HK-2 (cell line): ENCODE results near the gene TTC3.

ENCODE experiments used
- DNase-seq: peaks from one replicate; pipeline ENCODE4 v3.0.0-alpha.2; 2018; ENCODE audit not compliant: unreplicated experiment

The TTC3 gene

GRCh38 chr21:37153196-37153934 is 80.3 kb downstream of the TTC3 start:
- no peak for DNase-seq

DNA sequence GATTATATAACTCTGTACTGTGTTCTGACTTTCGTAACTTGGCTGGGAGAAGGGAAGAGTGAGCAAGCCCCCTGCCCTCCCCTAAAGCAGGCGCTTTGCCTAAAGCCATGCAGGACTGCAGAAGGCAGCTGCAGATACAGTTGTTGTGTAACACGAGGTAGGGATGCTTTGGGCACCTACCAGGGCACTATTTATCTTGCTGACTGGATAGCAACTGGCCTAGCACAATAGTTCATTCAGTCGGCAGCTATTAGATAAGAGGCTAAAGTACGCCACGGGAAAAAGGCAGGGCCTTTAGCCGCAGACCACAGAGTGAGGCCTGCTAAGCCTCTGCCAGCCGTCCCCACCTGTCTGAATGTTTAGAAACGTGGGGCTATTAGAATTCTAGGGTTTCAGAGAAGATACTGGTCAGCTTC is 80.9 kb downstream of the TTC3 start:
- no peak for DNase-seq

DNA sequence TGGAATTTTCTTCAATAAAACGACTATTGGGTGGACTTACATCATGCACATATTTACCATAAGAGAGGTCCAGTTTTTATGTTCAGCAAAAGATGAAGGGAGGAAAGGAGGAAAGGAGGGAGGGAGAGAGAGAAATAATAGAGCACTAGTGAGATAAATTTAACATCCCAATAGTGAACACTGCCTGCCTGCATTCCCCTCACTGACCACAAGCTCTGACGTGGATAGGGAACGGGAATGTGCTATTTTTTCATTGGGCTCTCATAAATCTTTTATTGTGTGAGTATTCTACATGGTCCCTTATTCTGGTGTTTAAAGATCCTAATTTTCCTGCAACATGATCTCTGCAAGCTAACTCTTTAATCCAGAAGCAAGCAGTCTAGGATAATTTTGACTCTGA is 82.1 kb downstream of the TTC3 start:
- DNase-seq: no peak

- no peak for DNase-seq
Measured at GRCh38 chr21:37157938-37158337, 84.9 kb downstream of the TTC3 start.

GRCh38 chr21:37159053-37159776 is 86.2 kb downstream of the TTC3 start:
- DNase-seq: no peak

DNA sequence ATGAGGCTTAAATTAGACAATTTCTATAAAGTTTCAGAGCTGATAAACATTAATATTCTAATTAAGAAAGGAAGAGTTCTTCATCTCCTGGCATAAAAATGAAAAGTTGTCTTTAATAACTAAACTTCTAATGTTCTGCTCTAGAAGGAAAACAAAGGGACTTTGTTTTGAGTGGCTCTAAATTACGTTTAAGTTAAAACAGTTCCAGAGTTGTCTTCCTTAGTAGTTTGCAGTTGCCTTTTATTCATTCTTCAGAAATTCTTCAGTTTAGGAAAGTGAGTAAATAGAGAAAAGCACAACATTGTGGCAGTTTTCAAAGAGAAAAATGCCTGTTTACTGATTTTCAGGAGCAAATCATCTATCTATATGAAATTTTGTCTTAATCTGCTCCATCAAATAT is 86.9 kb downstream of the TTC3 start:
- DNase-seq: no peak

- no peak for DNase-seq
Measured at GRCh38 chr21:37164742-37165141, 91.7 kb downstream of the TTC3 start.

DNA sequence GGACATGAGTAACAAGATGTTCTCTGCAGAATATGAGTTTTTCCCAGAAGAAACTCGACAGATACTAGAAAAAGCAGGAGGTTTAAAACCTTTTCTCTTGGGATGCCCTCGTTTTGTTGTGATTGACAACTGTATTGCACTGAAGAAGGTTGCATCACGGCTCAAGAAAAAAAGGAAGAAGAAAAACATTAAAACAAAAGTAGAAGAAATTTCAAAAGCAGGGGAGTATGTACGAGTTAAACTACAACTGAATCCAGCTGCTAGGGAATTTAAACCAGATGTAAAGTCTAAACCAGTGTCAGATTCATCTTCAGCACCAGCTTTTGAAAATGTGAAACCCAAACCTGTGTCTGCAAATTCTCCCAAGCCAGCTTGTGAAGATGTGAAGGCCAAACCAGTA is 92.5 kb downstream of the TTC3 start:
- no peak for DNase-seq

- no peak for DNase-seq
Measured at GRCh38 chr21:37166733-37167132, 93.7 kb downstream of the TTC3 start.

DNA sequence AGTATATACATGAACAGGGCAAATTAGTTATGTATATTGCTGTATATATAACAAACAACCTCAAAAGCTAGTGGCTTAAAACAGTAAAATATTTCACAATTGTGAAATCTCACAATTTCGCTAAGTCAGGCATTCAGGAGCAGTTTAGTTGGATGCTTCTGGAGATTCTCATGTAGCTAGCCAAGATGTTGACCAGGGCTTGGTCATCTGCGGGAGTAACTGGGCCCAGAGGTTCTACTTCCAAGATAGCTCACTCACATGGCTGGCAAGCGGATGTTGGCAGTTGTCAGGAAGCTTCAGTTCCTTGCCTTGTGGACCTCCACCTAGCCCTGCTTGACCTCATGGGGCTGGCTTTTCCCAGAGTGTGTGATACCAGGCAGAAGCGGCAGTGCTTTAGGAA is 95.6 kb downstream of the TTC3 start:
- no peak for DNase-seq

DNA sequence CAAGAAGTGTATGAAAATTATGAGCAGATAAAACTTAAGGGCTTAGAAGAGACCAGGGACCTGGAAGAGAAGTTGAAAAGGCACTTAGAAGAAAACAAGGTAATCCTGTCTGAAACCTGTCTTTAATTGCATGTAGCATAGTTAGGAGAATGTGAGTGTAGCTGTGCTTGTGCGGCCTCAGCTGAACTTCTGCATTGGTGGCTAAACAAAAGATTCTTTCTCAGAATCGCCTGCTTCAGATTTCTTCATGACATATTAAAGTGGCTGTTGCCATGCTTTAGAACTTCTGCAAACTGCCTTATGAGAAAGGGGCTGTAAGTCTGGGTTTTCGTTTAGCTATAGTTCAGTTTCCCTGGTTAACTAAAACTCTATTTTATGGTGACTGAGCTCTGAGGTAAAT is 99.6 kb downstream of the TTC3 start:
- no peak for DNase-seq

- peak; percentile 18 for DNase-seq
Measured at GRCh38 chr21:37176716-37177115, 103.7 kb downstream of the TTC3 start.

DNA sequence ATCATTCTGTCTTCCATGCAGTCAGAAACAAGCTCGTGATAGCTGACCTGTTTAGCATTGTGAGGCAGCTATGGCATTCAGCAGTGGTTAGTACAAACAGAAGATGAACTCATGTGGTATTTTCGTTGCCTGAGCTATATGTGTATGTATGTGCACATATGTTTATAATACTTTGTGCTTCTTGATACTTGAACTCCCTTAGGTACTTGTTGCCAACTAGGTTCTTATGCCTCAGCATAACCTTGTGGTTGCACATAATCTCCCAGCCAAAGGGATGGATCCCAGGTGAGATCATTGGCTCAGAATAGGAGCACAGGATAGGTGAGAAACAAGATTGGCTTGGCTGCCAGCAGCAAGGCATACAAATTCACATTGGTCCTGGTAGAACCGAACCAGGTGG is 108.0 kb downstream of the TTC3 start:
- no peak for DNase-seq

DNA sequence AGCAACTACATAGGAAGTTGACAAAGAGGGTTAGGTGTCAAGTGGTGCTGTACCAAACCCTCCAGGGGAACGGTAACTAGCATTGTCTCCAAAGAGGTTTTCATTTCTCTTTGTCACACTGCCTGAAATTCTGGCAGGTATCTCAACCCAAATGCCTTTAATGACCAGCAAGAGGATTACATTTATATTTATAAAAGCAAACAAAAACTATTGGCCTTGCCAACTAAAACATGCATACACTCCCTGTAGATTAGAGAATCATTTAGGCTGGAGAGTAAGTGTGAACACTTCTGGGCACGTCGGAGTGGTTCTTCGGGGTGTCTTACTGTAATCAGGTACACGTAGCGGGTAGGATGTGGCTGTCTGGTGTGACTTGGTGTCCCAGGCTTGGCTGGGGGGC is 109.2 kb downstream of the TTC3 start:
- DNase-seq: no peak

DNA sequence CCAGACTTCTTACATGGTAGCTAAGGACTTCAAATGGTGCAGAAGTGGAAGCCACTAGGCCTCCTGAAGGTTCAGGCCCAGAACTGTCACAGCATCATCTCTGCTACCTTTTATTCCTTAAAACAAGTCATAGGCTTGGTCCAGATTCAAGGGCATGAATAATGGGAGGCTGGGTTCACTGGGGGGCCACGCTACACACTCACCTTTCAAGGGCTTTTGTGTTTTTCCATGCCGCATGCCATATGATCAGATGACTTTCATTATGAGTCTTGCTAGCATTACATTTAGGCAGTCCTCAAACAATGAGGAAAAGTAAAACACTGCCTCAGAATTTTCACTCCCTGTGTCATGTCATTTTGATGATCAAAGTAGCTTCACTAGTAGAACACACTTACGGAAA is 110.7 kb downstream of the TTC3 start:
- no peak for DNase-seq

DNA sequence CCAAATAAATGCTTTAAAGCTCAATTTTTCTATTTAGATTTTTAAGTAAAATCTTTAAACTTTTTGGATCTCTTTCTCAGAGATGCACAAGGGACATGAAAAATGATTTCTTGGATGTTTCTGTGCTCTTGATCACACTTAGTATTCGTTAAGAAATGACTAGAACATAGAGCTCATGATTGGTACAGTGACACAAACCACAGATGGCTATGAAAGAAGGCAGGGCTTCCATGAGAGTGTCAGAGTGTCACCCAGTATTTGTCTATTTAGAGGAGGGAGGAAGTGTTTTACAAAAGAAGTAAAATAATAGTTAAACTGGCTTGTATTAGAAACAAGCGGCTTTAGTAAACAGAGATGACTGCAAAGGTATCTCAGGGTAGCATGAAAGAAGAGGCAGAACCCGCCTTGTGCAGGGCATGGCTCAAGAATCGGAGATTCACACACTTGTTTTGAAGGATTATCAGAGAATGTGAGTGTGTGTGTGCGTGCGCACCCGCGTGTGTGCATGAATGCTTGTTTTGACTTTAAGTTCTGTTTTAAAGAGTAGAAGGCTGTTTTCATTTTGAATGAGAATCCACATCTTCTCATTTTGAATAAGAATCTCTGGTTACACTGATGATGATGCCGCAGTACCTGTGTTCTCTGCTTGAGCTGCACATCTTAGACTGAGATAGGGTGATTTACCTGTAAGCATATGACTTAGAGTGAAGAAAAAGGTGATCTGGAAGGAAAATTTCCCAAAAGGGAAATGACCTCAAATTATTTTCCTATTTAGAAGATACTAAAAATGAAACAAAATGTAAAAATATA is 111.9 kb downstream of the TTC3 start:
- DNase-seq: no peak

- DNase-seq: no peak
Measured at GRCh38 chr21:37186983-37187382, 113.9 kb downstream of the TTC3 start.

GRCh38 chr21:37188825-37189224 is 115.8 kb downstream of the TTC3 start:
- no peak for DNase-seq

- no peak for DNase-seq
Measured at GRCh38 chr21:37192019-37192418, 119.0 kb downstream of the TTC3 start.

DNA sequence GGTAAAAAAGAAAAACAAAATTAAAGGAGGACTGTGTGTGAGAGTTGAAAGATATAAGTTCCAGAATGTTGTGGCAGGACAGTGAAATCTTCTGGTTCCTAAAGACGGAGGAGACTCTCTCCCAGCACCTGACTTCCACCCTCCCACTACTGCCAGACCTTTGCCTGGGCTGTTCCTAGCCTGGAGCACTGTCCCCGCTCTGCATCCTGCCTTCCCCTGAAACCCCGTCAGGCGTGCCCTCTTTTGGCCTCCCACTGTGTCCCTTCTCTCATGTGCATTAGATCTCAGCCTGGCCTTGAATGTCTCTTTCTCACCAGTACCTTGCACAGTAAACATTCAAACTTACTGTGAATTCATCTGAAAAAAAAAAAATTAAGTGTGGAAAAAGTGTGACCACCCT is 120.0 kb downstream of the TTC3 start:
- no peak for DNase-seq

- no peak for DNase-seq
Measured at GRCh38 chr21:37193676-37194075, 120.6 kb downstream of the TTC3 start.

GRCh38 chr21:37195059-37195458 is 122.0 kb downstream of the TTC3 start:
- no peak for DNase-seq

DNA sequence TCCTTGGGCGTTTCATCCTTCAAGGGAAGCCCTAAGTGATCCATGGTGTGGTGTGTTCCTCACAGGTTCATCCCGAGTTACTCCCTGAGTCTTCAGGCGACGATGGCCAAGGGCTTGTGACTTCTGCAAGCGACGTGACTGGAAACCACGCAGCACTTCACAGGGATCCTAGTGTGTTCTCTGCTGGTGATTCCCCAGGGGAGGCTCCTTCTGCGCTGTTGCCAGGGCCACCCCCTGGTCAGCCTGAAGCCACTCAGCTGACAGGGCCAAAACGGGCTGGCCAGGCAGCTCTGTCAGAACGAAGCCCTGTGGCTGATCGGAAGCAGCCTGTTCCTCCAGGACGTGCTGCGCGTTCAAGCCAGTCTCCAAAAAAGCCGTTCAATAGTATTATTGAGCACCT is 122.6 kb downstream of the TTC3 start:
- no peak for DNase-seq
